WTC11 (cell line): ENCODE data around the gene TDRD1. TPM values are rescaled to one million over a fixed set of nuclear protein-coding genes. Genes with fewer than 3 reads are reported as not detected.

Experiments used
- ATF2 ChIP-seq: sonication (generic); formaldehyde crosslinking; IDR thresholded peaks from 2 replicates; pipeline ENCODE4 v1.8.1; 2022; ENCODE audit warnings: low read depth, missing genetic modification reagents, borderline replicate concordance
- CBFB ChIP-seq: sonication (generic); formaldehyde crosslinking; IDR thresholded peaks from 2 replicates; pipeline ENCODE4 v1.8.1; 2022; ENCODE audit warnings: mild to moderate bottlenecking, low read depth, missing genetic modification reagents
- CREB1 ChIP-seq: sonication (generic); formaldehyde crosslinking; IDR thresholded peaks from 2 replicates; pipeline ENCODE4 v1.8.0; 2023; ENCODE audit warnings: mild to moderate bottlenecking, missing genetic modification reagents
- FOXP1 ChIP-seq: sonication (generic); formaldehyde crosslinking; IDR thresholded peaks from 2 replicates; pipeline ENCODE4 v1.8.0; 2022; ENCODE audit warnings: missing genetic modification reagents, mild to moderate bottlenecking, moderate library complexity, borderline replicate concordance
- GTF2I ChIP-seq: fragments of 250-450 bp; sonication (Bioruptor Pico); conservative IDR thresholded peaks from 2 replicates; pipeline ENCODE4 v1.4.0; 2021; ENCODE audit warnings: mild to moderate bottlenecking
- JAZF1 ChIP-seq: fragments of 250-450 bp; sonication (Bioruptor Pico); IDR thresholded peaks from 2 replicates; pipeline ENCODE4 v1.9.0; 2021; ENCODE audit warnings: moderate library complexity, mild to moderate bottlenecking, inconsistent platforms
- KAT7 ChIP-seq: sonication (generic); formaldehyde crosslinking; IDR thresholded peaks from 2 replicates; pipeline ENCODE4 v1.8.1; 2023; ENCODE audit warnings: missing genetic modification reagents, mild to moderate bottlenecking, borderline replicate concordance
- SMAD4 ChIP-seq: sonication (generic); formaldehyde crosslinking; IDR thresholded peaks from 2 replicates; pipeline ENCODE4 v1.8.0; 2022; ENCODE audit warnings: mild to moderate bottlenecking, missing genetic modification reagents
- SOX15 ChIP-seq: fragments of 250-450 bp; sonication (Bioruptor Pico); IDR thresholded peaks from 2 replicates; pipeline ENCODE4 v1.9.0; 2021; ENCODE audit warnings: mild to moderate bottlenecking
- SP1 ChIP-seq: sonication (generic); formaldehyde crosslinking; conservative IDR thresholded peaks from 2 replicates; pipeline ENCODE4 v1.8.1; 2022; ENCODE audit warnings: missing genetic modification reagents
- TCF7 ChIP-seq: sonication (generic); formaldehyde crosslinking; IDR thresholded peaks from 2 replicates; pipeline ENCODE4 v1.8.0; 2022; ENCODE audit warnings: mild to moderate bottlenecking, low read depth, missing genetic modification reagents, moderate library complexity
- ZNF138 ChIP-seq: sonication (generic); formaldehyde crosslinking; conservative IDR thresholded peaks from 2 replicates; pipeline ENCODE4 v1.8.1; 2022; ENCODE audit warnings: mild to moderate bottlenecking, moderate library complexity, missing genetic modification reagents
- total RNA-seq: library from RNA; stranded (reverse); gene quantifications from 3 replicates; pipeline ENCODE4 v1.2.3, GENCODE V29; 2021
- TF ChIP-seq, protein P1 (sequence below): sonication (generic); formaldehyde crosslinking; IDR thresholded peaks from 2 replicates; pipeline ENCODE4 v1.8.0; 2022; ENCODE audit warnings: missing genetic modification reagents
- TF ChIP-seq, protein P2 (sequence below): fragments of 250-450 bp; sonication (Bioruptor Pico); IDR thresholded peaks from 2 replicates; pipeline ENCODE4 v1.9.0; 2021; ENCODE audit warnings: mild to moderate bottlenecking, borderline replicate concordance
- TF ChIP-seq, protein P3 (sequence below): sonication (generic); formaldehyde crosslinking; IDR thresholded peaks from 2 replicates; pipeline ENCODE4 v1.8.1; 2023; ENCODE audit warnings: mild to moderate bottlenecking, missing genetic modification reagents, moderate library complexity
- TF ChIP-seq, protein P4 (sequence below): fragments of 250-450 bp; sonication (Bioruptor Pico); IDR thresholded peaks from 2 replicates; pipeline ENCODE4 v1.8.0; 2021; ENCODE audit warnings: mild to moderate bottlenecking
- TF ChIP-seq, protein P5 (sequence below): fragments of 250-450 bp; sonication (Bioruptor Pico); IDR thresholded peaks from 2 replicates; pipeline ENCODE4 v1.9.0; 2021; ENCODE audit warnings: mild to moderate bottlenecking
- TF ChIP-seq, protein P6 (sequence below): sonication (generic); formaldehyde crosslinking; IDR thresholded peaks from 2 replicates; pipeline ENCODE4 v1.8.1; 2023; ENCODE audit warnings: mild to moderate bottlenecking, missing genetic modification reagents, borderline replicate concordance
- TF ChIP-seq, protein P7 (sequence below): sonication (generic); formaldehyde crosslinking; IDR thresholded peaks from 2 replicates; pipeline ENCODE4 v1.8.1; 2022; ENCODE audit warnings: mild to moderate bottlenecking, moderate library complexity, missing genetic modification reagents

The TDRD1 gene
- total RNA-seq, 1 experiment from 2014 or later, result 0.70 TPM

GRCh38 chr10:114239117-114239993 lies 60.2 kb downstream of the TDRD1 start, which contains the start of gene VWA2 (continued):
- TF ChIP-seq, protein P1, sequence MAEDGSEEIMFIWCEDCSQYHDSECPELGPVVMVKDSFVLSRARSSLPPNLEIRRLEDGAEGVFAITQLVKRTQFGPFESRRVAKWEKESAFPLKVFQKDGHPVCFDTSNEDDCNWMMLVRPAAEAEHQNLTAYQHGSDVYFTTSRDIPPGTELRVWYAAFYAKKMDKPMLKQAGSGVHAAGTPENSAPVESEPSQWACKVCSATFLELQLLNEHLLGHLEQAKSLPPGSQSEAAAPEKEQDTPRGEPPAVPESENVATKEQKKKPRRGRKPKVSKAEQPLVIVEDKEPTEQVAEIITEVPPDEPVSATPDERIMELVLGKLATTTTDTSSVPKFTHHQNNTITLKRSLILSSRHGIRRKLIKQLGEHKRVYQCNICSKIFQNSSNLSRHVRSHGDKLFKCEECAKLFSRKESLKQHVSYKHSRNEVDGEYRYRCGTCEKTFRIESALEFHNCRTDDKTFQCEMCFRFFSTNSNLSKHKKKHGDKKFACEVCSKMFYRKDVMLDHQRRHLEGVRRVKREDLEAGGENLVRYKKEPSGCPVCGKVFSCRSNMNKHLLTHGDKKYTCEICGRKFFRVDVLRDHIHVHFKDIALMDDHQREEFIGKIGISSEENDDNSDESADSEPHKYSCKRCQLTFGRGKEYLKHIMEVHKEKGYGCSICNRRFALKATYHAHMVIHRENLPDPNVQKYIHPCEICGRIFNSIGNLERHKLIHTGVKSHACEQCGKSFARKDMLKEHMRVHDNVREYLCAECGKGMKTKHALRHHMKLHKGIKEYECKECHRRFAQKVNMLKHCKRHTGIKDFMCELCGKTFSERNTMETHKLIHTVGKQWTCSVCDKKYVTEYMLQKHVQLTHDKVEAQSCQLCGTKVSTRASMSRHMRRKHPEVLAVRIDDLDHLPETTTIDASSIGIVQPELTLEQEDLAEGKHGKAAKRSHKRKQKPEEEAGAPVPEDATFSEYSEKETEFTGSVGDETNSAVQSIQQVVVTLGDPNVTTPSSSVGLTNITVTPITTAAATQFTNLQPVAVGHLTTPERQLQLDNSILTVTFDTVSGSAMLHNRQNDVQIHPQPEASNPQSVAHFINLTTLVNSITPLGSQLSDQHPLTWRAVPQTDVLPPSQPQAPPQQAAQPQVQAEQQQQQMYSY (CRISPR knock-in tag), result no peak
- no peak for TF ChIP-seq CREB1 (CRISPR knock-in tag)
- no peak for TF ChIP-seq GTF2I
- TF ChIP-seq SOX15, result no peak
- TF ChIP-seq, protein P2, sequence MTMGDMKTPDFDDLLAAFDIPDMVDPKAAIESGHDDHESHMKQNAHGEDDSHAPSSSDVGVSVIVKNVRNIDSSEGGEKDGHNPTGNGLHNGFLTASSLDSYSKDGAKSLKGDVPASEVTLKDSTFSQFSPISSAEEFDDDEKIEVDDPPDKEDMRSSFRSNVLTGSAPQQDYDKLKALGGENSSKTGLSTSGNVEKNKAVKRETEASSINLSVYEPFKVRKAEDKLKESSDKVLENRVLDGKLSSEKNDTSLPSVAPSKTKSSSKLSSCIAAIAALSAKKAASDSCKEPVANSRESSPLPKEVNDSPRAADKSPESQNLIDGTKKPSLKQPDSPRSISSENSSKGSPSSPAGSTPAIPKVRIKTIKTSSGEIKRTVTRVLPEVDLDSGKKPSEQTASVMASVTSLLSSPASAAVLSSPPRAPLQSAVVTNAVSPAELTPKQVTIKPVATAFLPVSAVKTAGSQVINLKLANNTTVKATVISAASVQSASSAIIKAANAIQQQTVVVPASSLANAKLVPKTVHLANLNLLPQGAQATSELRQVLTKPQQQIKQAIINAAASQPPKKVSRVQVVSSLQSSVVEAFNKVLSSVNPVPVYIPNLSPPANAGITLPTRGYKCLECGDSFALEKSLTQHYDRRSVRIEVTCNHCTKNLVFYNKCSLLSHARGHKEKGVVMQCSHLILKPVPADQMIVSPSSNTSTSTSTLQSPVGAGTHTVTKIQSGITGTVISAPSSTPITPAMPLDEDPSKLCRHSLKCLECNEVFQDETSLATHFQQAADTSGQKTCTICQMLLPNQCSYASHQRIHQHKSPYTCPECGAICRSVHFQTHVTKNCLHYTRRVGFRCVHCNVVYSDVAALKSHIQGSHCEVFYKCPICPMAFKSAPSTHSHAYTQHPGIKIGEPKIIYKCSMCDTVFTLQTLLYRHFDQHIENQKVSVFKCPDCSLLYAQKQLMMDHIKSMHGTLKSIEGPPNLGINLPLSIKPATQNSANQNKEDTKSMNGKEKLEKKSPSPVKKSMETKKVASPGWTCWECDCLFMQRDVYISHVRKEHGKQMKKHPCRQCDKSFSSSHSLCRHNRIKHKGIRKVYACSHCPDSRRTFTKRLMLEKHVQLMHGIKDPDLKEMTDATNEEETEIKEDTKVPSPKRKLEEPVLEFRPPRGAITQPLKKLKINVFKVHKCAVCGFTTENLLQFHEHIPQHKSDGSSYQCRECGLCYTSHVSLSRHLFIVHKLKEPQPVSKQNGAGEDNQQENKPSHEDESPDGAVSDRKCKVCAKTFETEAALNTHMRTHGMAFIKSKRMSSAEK (CRISPR knock-in tag), result no peak
- TF ChIP-seq SP1, result peak; percentile 60; the same call in 1 of the 2 replicates
- 0 out of 2 replicates have a peak, but pooled peaks have one; percentile 59 for TF ChIP-seq KAT7
- TF ChIP-seq SMAD4 (CRISPR knock-in tag), result no peak
- no peak for TF ChIP-seq JAZF1 (CRISPR knock-in tag)
- TF ChIP-seq CBFB (CRISPR knock-in tag), result no peak
- TF ChIP-seq, protein P3, sequence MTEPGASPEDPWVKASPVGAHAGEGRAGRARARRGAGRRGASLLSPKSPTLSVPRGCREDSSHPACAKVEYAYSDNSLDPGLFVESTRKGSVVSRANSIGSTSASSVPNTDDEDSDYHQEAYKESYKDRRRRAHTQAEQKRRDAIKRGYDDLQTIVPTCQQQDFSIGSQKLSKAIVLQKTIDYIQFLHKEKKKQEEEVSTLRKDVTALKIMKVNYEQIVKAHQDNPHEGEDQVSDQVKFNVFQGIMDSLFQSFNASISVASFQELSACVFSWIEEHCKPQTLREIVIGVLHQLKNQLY (CRISPR knock-in tag), result no peak
- TF ChIP-seq, protein P4, sequence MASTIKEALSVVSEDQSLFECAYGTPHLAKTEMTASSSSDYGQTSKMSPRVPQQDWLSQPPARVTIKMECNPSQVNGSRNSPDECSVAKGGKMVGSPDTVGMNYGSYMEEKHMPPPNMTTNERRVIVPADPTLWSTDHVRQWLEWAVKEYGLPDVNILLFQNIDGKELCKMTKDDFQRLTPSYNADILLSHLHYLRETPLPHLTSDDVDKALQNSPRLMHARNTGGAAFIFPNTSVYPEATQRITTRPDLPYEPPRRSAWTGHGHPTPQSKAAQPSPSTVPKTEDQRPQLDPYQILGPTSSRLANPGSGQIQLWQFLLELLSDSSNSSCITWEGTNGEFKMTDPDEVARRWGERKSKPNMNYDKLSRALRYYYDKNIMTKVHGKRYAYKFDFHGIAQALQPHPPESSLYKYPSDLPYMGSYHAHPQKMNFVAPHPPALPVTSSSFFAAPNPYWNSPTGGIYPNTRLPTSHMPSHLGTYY (CRISPR knock-in tag), result no peak
- no peak for TF ChIP-seq ATF2 (CRISPR knock-in tag)
- TF ChIP-seq TCF7 (CRISPR knock-in tag), result 0 out of 2 replicates have a peak, but pooled peaks have one; percentile 38
- TF ChIP-seq FOXP1 (CRISPR knock-in tag), result peak; percentile 84; the same call in 1 of the 2 replicates
- TF ChIP-seq, protein P5, sequence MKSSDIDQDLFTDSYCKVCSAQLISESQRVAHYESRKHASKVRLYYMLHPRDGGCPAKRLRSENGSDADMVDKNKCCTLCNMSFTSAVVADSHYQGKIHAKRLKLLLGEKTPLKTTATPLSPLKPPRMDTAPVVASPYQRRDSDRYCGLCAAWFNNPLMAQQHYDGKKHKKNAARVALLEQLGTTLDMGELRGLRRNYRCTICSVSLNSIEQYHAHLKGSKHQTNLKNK (CRISPR knock-in tag), result no peak
- no peak for TF ChIP-seq ZNF138 (CRISPR knock-in tag)
- TF ChIP-seq, protein P6, sequence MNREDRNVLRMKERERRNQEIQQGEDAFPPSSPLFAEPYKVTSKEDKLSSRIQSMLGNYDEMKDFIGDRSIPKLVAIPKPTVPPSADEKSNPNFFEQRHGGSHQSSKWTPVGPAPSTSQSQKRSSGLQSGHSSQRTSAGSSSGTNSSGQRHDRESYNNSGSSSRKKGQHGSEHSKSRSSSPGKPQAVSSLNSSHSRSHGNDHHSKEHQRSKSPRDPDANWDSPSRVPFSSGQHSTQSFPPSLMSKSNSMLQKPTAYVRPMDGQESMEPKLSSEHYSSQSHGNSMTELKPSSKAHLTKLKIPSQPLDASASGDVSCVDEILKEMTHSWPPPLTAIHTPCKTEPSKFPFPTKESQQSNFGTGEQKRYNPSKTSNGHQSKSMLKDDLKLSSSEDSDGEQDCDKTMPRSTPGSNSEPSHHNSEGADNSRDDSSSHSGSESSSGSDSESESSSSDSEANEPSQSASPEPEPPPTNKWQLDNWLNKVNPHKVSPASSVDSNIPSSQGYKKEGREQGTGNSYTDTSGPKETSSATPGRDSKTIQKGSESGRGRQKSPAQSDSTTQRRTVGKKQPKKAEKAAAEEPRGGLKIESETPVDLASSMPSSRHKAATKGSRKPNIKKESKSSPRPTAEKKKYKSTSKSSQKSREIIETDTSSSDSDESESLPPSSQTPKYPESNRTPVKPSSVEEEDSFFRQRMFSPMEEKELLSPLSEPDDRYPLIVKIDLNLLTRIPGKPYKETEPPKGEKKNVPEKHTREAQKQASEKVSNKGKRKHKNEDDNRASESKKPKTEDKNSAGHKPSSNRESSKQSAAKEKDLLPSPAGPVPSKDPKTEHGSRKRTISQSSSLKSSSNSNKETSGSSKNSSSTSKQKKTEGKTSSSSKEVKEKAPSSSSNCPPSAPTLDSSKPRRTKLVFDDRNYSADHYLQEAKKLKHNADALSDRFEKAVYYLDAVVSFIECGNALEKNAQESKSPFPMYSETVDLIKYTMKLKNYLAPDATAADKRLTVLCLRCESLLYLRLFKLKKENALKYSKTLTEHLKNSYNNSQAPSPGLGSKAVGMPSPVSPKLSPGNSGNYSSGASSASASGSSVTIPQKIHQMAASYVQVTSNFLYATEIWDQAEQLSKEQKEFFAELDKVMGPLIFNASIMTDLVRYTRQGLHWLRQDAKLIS (CRISPR knock-in tag), result peak; percentile 45; the same call in 1 of the 2 replicates
- TF ChIP-seq, protein P7, sequence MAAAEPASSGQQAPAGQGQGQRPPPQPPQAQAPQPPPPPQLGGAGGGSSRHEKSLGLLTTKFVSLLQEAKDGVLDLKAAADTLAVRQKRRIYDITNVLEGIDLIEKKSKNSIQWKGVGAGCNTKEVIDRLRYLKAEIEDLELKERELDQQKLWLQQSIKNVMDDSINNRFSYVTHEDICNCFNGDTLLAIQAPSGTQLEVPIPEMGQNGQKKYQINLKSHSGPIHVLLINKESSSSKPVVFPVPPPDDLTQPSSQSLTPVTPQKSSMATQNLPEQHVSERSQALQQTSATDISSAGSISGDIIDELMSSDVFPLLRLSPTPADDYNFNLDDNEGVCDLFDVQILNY (CRISPR knock-in tag), result no peak
